Measurements from ENCODE around the gene IHH.

DNA sequence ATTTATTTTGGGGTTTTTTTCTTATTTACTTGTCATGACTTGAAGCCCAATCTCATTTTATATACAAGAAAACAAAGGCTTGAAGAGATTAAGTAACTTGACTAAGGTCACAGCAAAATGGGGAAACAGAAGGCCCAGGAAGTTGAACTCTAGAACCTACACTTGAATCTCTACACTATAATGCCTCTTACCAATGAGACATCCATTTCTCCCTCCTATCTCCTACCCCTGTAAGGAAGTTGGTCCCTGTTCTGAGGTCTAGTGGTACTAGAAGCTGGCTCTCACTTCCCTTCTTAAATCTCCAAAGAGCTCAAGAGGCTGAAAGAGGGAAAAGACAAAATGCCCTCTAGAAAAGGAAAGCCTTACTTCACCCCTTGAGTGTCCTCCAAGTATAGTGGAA is 25.5 kb upstream of the IHH start:
- TF ChIP-seq, protein P1, sequence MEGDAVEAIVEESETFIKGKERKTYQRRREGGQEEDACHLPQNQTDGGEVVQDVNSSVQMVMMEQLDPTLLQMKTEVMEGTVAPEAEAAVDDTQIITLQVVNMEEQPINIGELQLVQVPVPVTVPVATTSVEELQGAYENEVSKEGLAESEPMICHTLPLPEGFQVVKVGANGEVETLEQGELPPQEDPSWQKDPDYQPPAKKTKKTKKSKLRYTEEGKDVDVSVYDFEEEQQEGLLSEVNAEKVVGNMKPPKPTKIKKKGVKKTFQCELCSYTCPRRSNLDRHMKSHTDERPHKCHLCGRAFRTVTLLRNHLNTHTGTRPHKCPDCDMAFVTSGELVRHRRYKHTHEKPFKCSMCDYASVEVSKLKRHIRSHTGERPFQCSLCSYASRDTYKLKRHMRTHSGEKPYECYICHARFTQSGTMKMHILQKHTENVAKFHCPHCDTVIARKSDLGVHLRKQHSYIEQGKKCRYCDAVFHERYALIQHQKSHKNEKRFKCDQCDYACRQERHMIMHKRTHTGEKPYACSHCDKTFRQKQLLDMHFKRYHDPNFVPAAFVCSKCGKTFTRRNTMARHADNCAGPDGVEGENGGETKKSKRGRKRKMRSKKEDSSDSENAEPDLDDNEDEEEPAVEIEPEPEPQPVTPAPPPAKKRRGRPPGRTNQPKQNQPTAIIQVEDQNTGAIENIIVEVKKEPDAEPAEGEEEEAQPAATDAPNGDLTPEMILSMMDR (IDR thresholded peaks at IDR 0.05 in 4 of 5, conservative IDR thresholded peaks at IDR 0.05 in 1 of 5) = no peak
- no peak for TF ChIP-seq POLR2A (IDR thresholded peaks at IDR 0.05)
